ENCODE data around the gene CDH12. TPM values are rescaled to one million over a fixed set of nuclear protein-coding genes. Genes with fewer than 3 reads are reported as not detected.
"Not testable (repeated sequence)": the region's sequence is repeated elsewhere in the genome, so short reads cannot be mapped to it uniquely, and the experiment has no call there.

The CDH12 gene
- total RNA-seq, 2 donors from 2014 or later, result 0.14 to 1.0 TPM

- intact Hi-C loops (cut with DNase I); H3K27ac ChIP-seq; H3K27me3 ChIP-seq (replicated peaks; ENCODE audit: insufficient read depth); H3K9me3 ChIP-seq; DNase-seq (ENCODE audit: low spot score); H3K4me1 ChIP-seq (replicated peaks); H3K36me3 ChIP-seq; H3K4me3 ChIP-seq: not testable (repeated sequence)
- WGBS, result 57% methylated on average over 4 of the region's 7 CpGs
Observed at GRCh38 chr5:22164910-22165748, 688.0 kb downstream of the CDH12 start.

- H3K9me3 ChIP-seq; intact Hi-C loops (cut with DNase I); DNase-seq (ENCODE audit: low spot score); H3K27ac ChIP-seq; H3K36me3 ChIP-seq; H3K27me3 ChIP-seq (replicated peaks; ENCODE audit: insufficient read depth); H3K4me1 ChIP-seq (replicated peaks); H3K4me3 ChIP-seq: not testable (repeated sequence)
- no CpG with 5 or more reads among the region's 1 CpG for WGBS
Observed at GRCh38 chr5:22156953-22157352, 696.2 kb downstream of the CDH12 start.

- 65% methylated on average over 2 of the region's 2 CpGs for WGBS
- intact Hi-C loops (cut with DNase I); H3K27me3 ChIP-seq (replicated peaks; ENCODE audit: insufficient read depth); H3K4me3 ChIP-seq; H3K9me3 ChIP-seq; H3K27ac ChIP-seq; DNase-seq (ENCODE audit: low spot score); H3K4me1 ChIP-seq (replicated peaks); H3K36me3 ChIP-seq: not testable (repeated sequence)
Observed at GRCh38 chr5:22154779-22155178, 698.4 kb downstream of the CDH12 start.

- intact Hi-C loops (cut with DNase I); H3K27ac ChIP-seq; H3K27me3 ChIP-seq (replicated peaks; ENCODE audit: insufficient read depth); DNase-seq (ENCODE audit: low spot score); H3K4me3 ChIP-seq; H3K4me1 ChIP-seq (replicated peaks); H3K9me3 ChIP-seq; H3K36me3 ChIP-seq: not testable (repeated sequence)
- 42% methylated on average over 9 of the region's 9 CpGs for WGBS
Observed at GRCh38 chr5:22151801-22152200, 701.3 kb downstream of the CDH12 start.

GRCh38 chr5:22140418-22140817, 712.7 kb downstream of the CDH12 start:
- intact Hi-C loops (cut with DNase I); H3K4me3 ChIP-seq; H3K27ac ChIP-seq; H3K36me3 ChIP-seq; H3K4me1 ChIP-seq (replicated peaks); H3K9me3 ChIP-seq; H3K27me3 ChIP-seq (replicated peaks; ENCODE audit: insufficient read depth); DNase-seq (ENCODE audit: low spot score): not testable (repeated sequence)
- WGBS, result 100% methylated on average over 1 of the region's 1 CpG

- DNase-seq (ENCODE audit: low spot score); H3K9me3 ChIP-seq; H3K4me1 ChIP-seq (replicated peaks); H3K27ac ChIP-seq; H3K27me3 ChIP-seq (replicated peaks; ENCODE audit: insufficient read depth); H3K4me3 ChIP-seq; intact Hi-C loops (cut with DNase I); H3K36me3 ChIP-seq: not testable (repeated sequence)
- 14% methylated on average over 6 of the region's 6 CpGs for WGBS
Observed at GRCh38 chr5:22139662-22140300, 713.4 kb downstream of the CDH12 start.

GRCh38 chr5:22111320-22111719, 741.8 kb downstream of the CDH12 start:
- no peaks in the 10 kb centered on the region for H3K36me3 ChIP-seq
- H3K9me3 ChIP-seq, result no peaks in the 10 kb centered on the region
- no peak for DNase-seq (ENCODE audit: low spot score)
- WGBS, result 91% methylated on average over 3 of the region's 3 CpGs
- no peak for TF ChIP-seq POLR2AphosphoS5 (IDR thresholded peaks at IDR 0.05)
- TF ChIP-seq POLR2A (IDR thresholded peaks at IDR 0.05), result no peak
- TF ChIP-seq CTCF (IDR thresholded peaks at IDR 0.05), result no peak
- no peaks in the 10 kb centered on the region for H3K27me3 ChIP-seq (replicated peaks; ENCODE audit: insufficient read depth)
- H3K4me1 ChIP-seq (replicated peaks), result no peaks in the 10 kb centered on the region
- H3K4me3 ChIP-seq, result no peak overlapping the region
- intact Hi-C loops (cut with DNase I), result no loop called here
- no peak overlapping the region for H3K27ac ChIP-seq

- no peaks in the 10 kb centered on the region for H3K27me3 ChIP-seq (replicated peaks; ENCODE audit: insufficient read depth)
- no peak for TF ChIP-seq POLR2A (IDR thresholded peaks at IDR 0.05)
- TF ChIP-seq POLR2AphosphoS5 (IDR thresholded peaks at IDR 0.05), result no peak
- TF ChIP-seq CTCF (IDR thresholded peaks at IDR 0.05), result no peak
- no peak overlapping the region for H3K27ac ChIP-seq
- no peak for DNase-seq (ENCODE audit: low spot score)
- intact Hi-C loops (cut with DNase I), result no loop called here
- H3K4me3 ChIP-seq, result no peak overlapping the region
- H3K4me1 ChIP-seq (replicated peaks), result no peaks in the 10 kb centered on the region
- no peaks in the 10 kb centered on the region for H3K36me3 ChIP-seq
- no peaks in the 10 kb centered on the region for H3K9me3 ChIP-seq
Observed at GRCh38 chr5:22109315-22109714, 743.8 kb downstream of the CDH12 start.
